Endothelial cell of umbilical vein (primary cell): Measurements from ENCODE around the gene COA4. TPM values are rescaled to one million over a fixed set of nuclear protein-coding genes. Genes with fewer than 3 reads are reported as not detected.

Experiments used
- BruUV-seq: library from RNA; stranded (reverse); fragments of 400-500 nt; replicated peaks from 2 replicates; lab custom pipeline; 2021; lab: Mats Ljungman, UMichigan
- CTCF ChIA-PET: fragments of 300-600, 350-600 bp; sonication (Branson Sonifier 250); formaldehyde crosslinking; loops from one replicate; lab custom pipeline; 2021; ENCODE audit warnings: antibody characterized with exemption, inconsistent platforms; lab: Charles Lee
- POLR2A ChIA-PET: fragments of 300-600, 350-600 bp; sonication (Branson Sonifier 250); formaldehyde crosslinking; loops from one replicate; lab custom pipeline; 2021; ENCODE audit warnings: antibody characterized with exemption, inconsistent platforms; lab: Charles Lee
- DNase-seq: peaks from one replicate; pipeline ENCODE4 v3.0.0-alpha.2; 2011; ENCODE audit warnings: low read depth, low spot score
- FAIRE-seq: peaks from 2 replicates; lab custom pipeline; 2011; peaks lifted over from hg19 to GRCh38; lab: Jason Lieb, UNC
- H2AFZ ChIP-seq: 2 replicates; pipeline ENCODE4 v1.6.0; 2012; ENCODE audit warnings: low read depth, low read length, control low read depth, inconsistent platforms
- H3K27ac ChIP-seq: 2 replicates; pipeline ENCODE4 v1.5.1; 2011; ENCODE audit warnings: low read depth, mild to moderate bottlenecking, control low read depth, low read length, moderate library complexity; ENCODE audit not compliant: insufficient read depth
- H3K27me3 ChIP-seq, 2 experiments: 2 replicates each; pipeline versions ENCODE4 v1.6.0 to v1.6.1; 2011; ENCODE audit warnings: low read length in 2 of 2, mixed read lengths in 1 of 2; ENCODE audit not compliant: control insufficient read depth in 2 of 2, insufficient read depth in 2 of 2
- H3K36me3 ChIP-seq, 2 experiments: 2 replicates in 1 of 2; 3 replicates in 1 of 2; pipeline ENCODE4 v1.5.1; 2011; ENCODE audit warnings: low read length in 2 of 2, mild to moderate bottlenecking in 1 of 2, moderate library complexity in 1 of 2; ENCODE audit not compliant: control insufficient read depth in 2 of 2, insufficient read depth in 2 of 2; ENCODE audit errors: extremely low read depth in 1 of 2
- H3K4me1 ChIP-seq: 3 replicates; pipeline ENCODE4 v1.5.1; 2011; ENCODE audit warnings: mild to moderate bottlenecking, low read length; ENCODE audit not compliant: control insufficient read depth, insufficient read depth; ENCODE audit errors: extremely low read depth
- H3K4me2 ChIP-seq: 2 replicates; pipeline ENCODE4 v1.6.1; 2011; ENCODE audit warnings: low read length, control low read depth, mixed read lengths; ENCODE audit not compliant: insufficient read depth
- H3K4me3 ChIP-seq, 3 experiments: fragments of 200-600 bp in 1 of 3; sonication (generic), shearing (Covaris generic) in 1 of 3; replicated peaks in 1 of 3; 2 replicates each; pipeline ENCODE4 v1.5.1; 2011 to 2016; ENCODE audit warnings: control low read depth in 3 of 3, low read length in 3 of 3, mild to moderate bottlenecking in 2 of 3, inconsistent platforms in 1 of 3, low read depth in 1 of 3, moderate library complexity in 1 of 3; ENCODE audit not compliant: insufficient read depth in 1 of 3
- H3K79me2 ChIP-seq: 2 replicates; pipeline ENCODE4 v1.6.0; 2012; ENCODE audit warnings: low read length, inconsistent platforms; ENCODE audit not compliant: control insufficient read depth, insufficient read depth
- H3K9ac ChIP-seq: replicated peaks from 2 replicates; pipeline ENCODE3; 2011; ENCODE audit warnings: low read length, control low read depth; ENCODE audit not compliant: insufficient read depth; ENCODE audit errors: extremely low read depth
- H3K9me1 ChIP-seq: replicated peaks from 3 replicates; pipeline ENCODE4 v1.6.0; 2011; ENCODE audit warnings: mild to moderate bottlenecking, low read length; ENCODE audit not compliant: control insufficient read depth, insufficient read depth; ENCODE audit errors: extremely low read depth
- H3K9me3 ChIP-seq: replicated peaks from 2 replicates; pipeline ENCODE4 v1.5.1; 2012; ENCODE audit warnings: low read length, inconsistent platforms; ENCODE audit not compliant: control insufficient read depth, insufficient read depth
- H4K20me1 ChIP-seq: replicated peaks from 2 replicates; pipeline ENCODE3; 2011; ENCODE audit warnings: mild to moderate bottlenecking, low read length; ENCODE audit not compliant: control insufficient read depth, insufficient read depth; ENCODE audit errors: extremely low read depth
- EZH2 ChIP-seq: IDR thresholded peaks from 2 replicates; pipeline ENCODE4 v1.6.1; 2012; ENCODE audit warnings: borderline replicate concordance, low read depth, mild to moderate bottlenecking, moderate library complexity, low read length, inconsistent platforms; ENCODE audit not compliant: severe bottlenecking
- FOS ChIP-seq: IDR thresholded peaks from 2 replicates; pipeline ENCODE4 v1.6.1; 2011; ENCODE audit warnings: mild to moderate bottlenecking, low read length, moderate library complexity, borderline replicate concordance; ENCODE audit not compliant: insufficient read depth
- GATA2 ChIP-seq: IDR thresholded peaks from 2 replicates; pipeline ENCODE4 v1.7.0; 2011; ENCODE audit warnings: low read depth, mild to moderate bottlenecking, moderate library complexity, mixed read lengths, low read length; ENCODE audit not compliant: insufficient read length, insufficient read depth
- JUN ChIP-seq: IDR thresholded peaks from 2 replicates; pipeline ENCODE4 v1.6.1; 2011; ENCODE audit warnings: borderline replicate concordance, low read depth; ENCODE audit not compliant: insufficient read length, insufficient read depth
- MYC ChIP-seq: IDR thresholded peaks from one replicate; pipeline ENCODE4 v1.6.1; 2011; ENCODE audit warnings: mild to moderate bottlenecking, low read depth, low read length
- POLR2A ChIP-seq: IDR thresholded peaks from 2 replicates; pipeline ENCODE4 v1.6.1; 2012; ENCODE audit warnings: low read depth, mild to moderate bottlenecking, control low read depth, low read length
- POLR2AphosphoS5 ChIP-seq: IDR thresholded peaks from 2 replicates; pipeline ENCODE4 v1.6.1; 2012; ENCODE audit warnings: low read depth, mild to moderate bottlenecking, control low read depth, low read length, moderate library complexity; ENCODE audit not compliant: insufficient read depth
- dilution Hi-C: fragments of 300-500 bp; cut with MboI; formaldehyde crosslinking; loops from one replicate; pipeline ENCODE4 v1.15.0; 2019; ENCODE audit warnings: low sequenced_read_pairs; ENCODE audit not compliant: extremely low pct_ligation_motif_present
- intact Hi-C: fragments of 100-400 bp; cut with micrococcal nuclease; formaldehyde crosslinking; loops from one replicate; pipeline ENCODE4 v1.10.0; 2022
- polyA plus RNA-seq, 4 experiments: library from polyadenylated mRNA; depleted of rRNA in 3 of 4; stranded (reverse) in 3 of 4; unstranded in 1 of 4; fragments of >200 nt; gene quantifications; 2 replicates each; pipeline versions ENCODE4 v1.2.1 to v1.2.3, GENCODE V29; 2011 to 2012; ENCODE audit warnings: missing spikeins in 1 of 4
- total RNA-seq: library from RNA; stranded (reverse); gene quantifications from 2 replicates; pipeline ENCODE4 v1.2.3, GENCODE V29; 2021
- TF ChIP-seq, protein P1 (sequence below), 2 donors: IDR thresholded peaks; 1 replicate in 1 of 2; 2 replicates in 1 of 2; pipeline ENCODE4 v1.5.1; 2011; ENCODE audit warnings: low read length in 2 of 2, mild to moderate bottlenecking in 2 of 2, moderate library complexity in 2 of 2, control low read depth in 1 of 2, inconsistent platforms in 1 of 2, low read depth in 1 of 2; ENCODE audit not compliant: insufficient read depth in 1 of 2; ENCODE audit errors: extremely low read depth in 1 of 2
- TF ChIP-seq, protein P2 (sequence below): IDR thresholded peaks from 2 replicates; pipeline ENCODE4 v1.6.1; 2011; ENCODE audit not compliant: insufficient read depth, insufficient read length

Gene COA4
- total and polyA plus RNA-seq, 2 donors (not counting 3 experiments of a cell fraction or from before 2014, with no cell fraction given), result 58.1 to 120 TPM

DNA sequence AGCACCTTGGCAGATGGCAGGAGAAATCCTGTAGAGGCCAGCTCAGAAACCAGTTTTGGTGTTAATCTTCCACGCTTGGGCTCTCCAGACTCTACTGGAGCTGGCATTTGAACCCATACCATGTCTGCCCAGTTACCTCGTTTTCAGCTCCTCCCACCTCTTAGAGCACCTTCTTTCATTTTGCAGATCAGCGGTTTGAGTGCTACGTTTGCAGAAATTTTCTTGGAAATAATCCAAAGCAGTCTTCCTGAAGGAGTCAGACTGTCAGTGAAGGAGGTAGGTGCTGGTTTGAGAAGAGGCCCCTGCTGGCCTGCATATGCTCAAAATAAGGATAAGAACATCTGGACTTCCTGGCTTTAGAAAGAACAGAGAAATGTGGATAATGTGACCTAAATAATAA is 13.7 kb downstream of the COA4 start:
- peaks cover 2% of the 10 kb centered on the region in 2 experiments for H3K36me3 ChIP-seq
- H3K79me2 ChIP-seq, result no peaks in the 10 kb centered on the region
- peaks cover 11% of the 10 kb centered on the region for H3K4me1 ChIP-seq
- H3K4me3 ChIP-seq, result no peak overlapping the region
- H3K4me2 ChIP-seq, result no peak overlapping the region
- no peaks in the 10 kb centered on the region for H4K20me1 ChIP-seq
- CTCF ChIA-PET, result no interaction called here
- intact Hi-C loops, result no loop called here
- dilution Hi-C loops, result no loop called here
- no peaks in the 10 kb centered on the region for H3K27me3 ChIP-seq
- H3K9me1 ChIP-seq, result no peaks in the 10 kb centered on the region
- FAIRE-seq (no peak), DNase-seq (no peak)
- no peaks in the 10 kb centered on the region for H3K9me3 ChIP-seq
- TF ChIP-seq, protein P1, sequence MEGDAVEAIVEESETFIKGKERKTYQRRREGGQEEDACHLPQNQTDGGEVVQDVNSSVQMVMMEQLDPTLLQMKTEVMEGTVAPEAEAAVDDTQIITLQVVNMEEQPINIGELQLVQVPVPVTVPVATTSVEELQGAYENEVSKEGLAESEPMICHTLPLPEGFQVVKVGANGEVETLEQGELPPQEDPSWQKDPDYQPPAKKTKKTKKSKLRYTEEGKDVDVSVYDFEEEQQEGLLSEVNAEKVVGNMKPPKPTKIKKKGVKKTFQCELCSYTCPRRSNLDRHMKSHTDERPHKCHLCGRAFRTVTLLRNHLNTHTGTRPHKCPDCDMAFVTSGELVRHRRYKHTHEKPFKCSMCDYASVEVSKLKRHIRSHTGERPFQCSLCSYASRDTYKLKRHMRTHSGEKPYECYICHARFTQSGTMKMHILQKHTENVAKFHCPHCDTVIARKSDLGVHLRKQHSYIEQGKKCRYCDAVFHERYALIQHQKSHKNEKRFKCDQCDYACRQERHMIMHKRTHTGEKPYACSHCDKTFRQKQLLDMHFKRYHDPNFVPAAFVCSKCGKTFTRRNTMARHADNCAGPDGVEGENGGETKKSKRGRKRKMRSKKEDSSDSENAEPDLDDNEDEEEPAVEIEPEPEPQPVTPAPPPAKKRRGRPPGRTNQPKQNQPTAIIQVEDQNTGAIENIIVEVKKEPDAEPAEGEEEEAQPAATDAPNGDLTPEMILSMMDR (IDR thresholded peaks at IDR 0.05; ENCODE audit: extremely low read depth in 1 of 2, insufficient read depth in 1 of 2, low read depth in 1 of 2, low read length in 2 of 2), result no peak
- TF ChIP-seq GATA2 (no peak), JUN (no peak), FOS (no peak), POLR2A (no peak), MYC (no peak), EZH2 (no peak), POLR2AphosphoS5 (no peak)
- TF ChIP-seq, protein P2, sequence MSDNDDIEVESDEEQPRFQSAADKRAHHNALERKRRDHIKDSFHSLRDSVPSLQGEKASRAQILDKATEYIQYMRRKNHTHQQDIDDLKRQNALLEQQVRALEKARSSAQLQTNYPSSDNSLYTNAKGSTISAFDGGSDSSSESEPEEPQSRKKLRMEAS, result no peak
- no peak overlapping the region for H3K9ac ChIP-seq
- no peak overlapping the region for H2AFZ ChIP-seq
- POLR2A ChIA-PET, result no interaction called here
- H3K27ac ChIP-seq, result no peak overlapping the region
- BruUV-seq, result no TSS peak
